Upper lobe of left lung (tissue), 6 donors: ENCODE data around the gene ADTRP. TPM values are rescaled to one million over a fixed set of nuclear protein-coding genes. Genes with fewer than 3 reads are reported as not detected.

ENCODE experiments used
- ATAC-seq, 2 donors: fragments of 200-7000 bp; cut with Tn5 transposase; one replicate each; pipeline ENCODE4 v1.9.1; 2022; ENCODE audit warnings: mild to moderate bottlenecking in 2 of 2, moderate library complexity in 2 of 2; ENCODE audit not compliant: low FRiP score in 2 of 2
- DNase-seq, 2 donors: peaks; one replicate each; pipeline ENCODE4 v3.0.0-alpha.2; 2019 to 2020
- H3K27ac ChIP-seq, 4 donors: fragments of 200-600 bp; sonication (generic); one replicate each; pipeline ENCODE4 v1.5.1; 2016 to 2019
- H3K27me3 ChIP-seq, 4 donors: fragments of 200-600 bp; sonication (generic); one replicate each; pipeline ENCODE4 v1.5.1; 2017 to 2019
- H3K36me3 ChIP-seq, 4 donors: fragments of 200-600 bp; sonication (generic); one replicate each; pipeline ENCODE4 v1.5.1; 2016 to 2019
- H3K4me1 ChIP-seq, 4 donors: fragments of 200-600 bp; sonication (generic); one replicate each; pipeline ENCODE4 v1.5.1; 2018 to 2019
- H3K4me3 ChIP-seq, 4 donors: fragments of 200-600 bp; sonication (generic); one replicate each; pipeline ENCODE4 v1.5.1; 2017 to 2019; ENCODE audit warnings: mild to moderate bottlenecking in 2 of 4, moderate library complexity in 1 of 4
- H3K9me3 ChIP-seq, 4 donors: fragments of 200-600 bp; sonication (generic); one replicate each; pipeline ENCODE4 v1.5.1; 2018 to 2019
- CTCF ChIP-seq, 6 experiments: fragments of 450-650 bp in 4 of 6; fragments of 200-600 bp in 2 of 6; sonication (generic) in 2 of 6; IDR thresholded peaks; one replicate each; pipeline ENCODE4 v1.5.1; 2016 to 2019; ENCODE audit warnings: antibody characterized with exemption in 6 of 6
- EP300 ChIP-seq, 4 donors: sonication (generic); formaldehyde crosslinking; IDR thresholded peaks; one replicate each; pipeline ENCODE4 v1.5.1; 2017; ENCODE audit warnings: antibody characterized with exemption in 4 of 4, control low read depth in 2 of 4
- POLR2A ChIP-seq, 4 donors: fragments of 450-650 bp; IDR thresholded peaks; one replicate each; pipeline ENCODE4 v1.5.1; 2016 to 2017; ENCODE audit warnings: antibody characterized with exemption in 4 of 4, mild to moderate bottlenecking in 2 of 4
- POLR2AphosphoS5 ChIP-seq, 2 donors: sonication (generic); formaldehyde crosslinking; IDR thresholded peaks; one replicate each; pipeline ENCODE4 v1.5.1; 2017; ENCODE audit warnings: antibody characterized with exemption in 2 of 2
- WGBS, 2 donors: methylation state at CpG; one replicate each; pipeline ENCODE4 v1.1.5; 2017 to 2018; 5-methylcytosine and 5-hydroxymethylcytosine counted together
- total RNA-seq, 6 donors: library from RNA; depleted of rRNA in 4 of 6; stranded (reverse); fragments of >200 nt in 4 of 6; gene quantifications; one replicate each; pipeline versions ENCODE4 v1.1.0 to v1.2.1, GENCODE V29; 2016 to 2021
- donor health status: DM: no; HTN: no; CAD: no; lungs with moderate emphysema.
- donor health status: DM: no; HTN: yes; CAD: no; lungs with severe emphysema.

The ADTRP gene
- total RNA-seq, 6 donors from 2014 or later, result 3.8 to 21.1 (median 12.8) TPM

- no peaks in the 10 kb centered on the region for H3K9me3 ChIP-seq
- no peaks in the 10 kb centered on the region for H3K36me3 ChIP-seq
- no peak for DNase-seq
- H3K4me1 ChIP-seq, result peaks cover 0 to 22% (median 16%) of the 10 kb centered on the region in 4 donors
- no peak overlapping the region for H3K4me3 ChIP-seq
- H3K27ac ChIP-seq, result peak overlapping the region; percentile 62 to 76 (median 69)
- H3K27me3 ChIP-seq, result no peaks in the 10 kb centered on the region
- WGBS, 2 donors, result 61 to 65% methylated on average over 12 of the region's 12 CpGs
- TF ChIP-seq POLR2AphosphoS5 (IDR thresholded peaks at IDR 0.05) (no peak), CTCF (IDR thresholded peaks at IDR 0.05) (no peak), POLR2A (IDR thresholded peaks at IDR 0.05) (no peak), EP300 (IDR thresholded peaks at IDR 0.05) (no peak)
- peak; percentile 25 for ATAC-seq
These were observed 32.4 kb upstream of the ADTRP start for GRCh38 chr6:11810854-11811643.

GRCh38 chr6:11810039-11810541 is 31.5 kb upstream of the ADTRP start:
- Histone ChIP-seq H3K9me3 (no peaks in the 10 kb centered on the region), H3K27ac (peak overlapping the region; percentile 62 to 76 (median 69)), H3K4me3 (no peak overlapping the region), H3K27me3 (no peaks in the 10 kb centered on the region), H3K4me1 (peaks cover 0 to 22% (median 16%) of the 10 kb centered on the region in 4 donors), H3K36me3 (no peaks in the 10 kb centered on the region)
- peak in 2 of 4 donors; percentile 22 to 31 for TF ChIP-seq EP300 (IDR thresholded peaks at IDR 0.05)
- peak; percentile 46 to 53 for TF ChIP-seq POLR2AphosphoS5 (IDR thresholded peaks at IDR 0.05)
- no peak for TF ChIP-seq POLR2A (IDR thresholded peaks at IDR 0.05)
- no peak for TF ChIP-seq CTCF (IDR thresholded peaks at IDR 0.05)
- ATAC-seq (peak; percentile 81 to 83), DNase-seq (peak in 1 of 2 donors; percentile 80)
- 21 to 22% methylated on average over 1 of the region's 1 CpG for WGBS, 2 donors

GRCh38 chr6:11808054-11808453 is 29.5 kb upstream of the ADTRP start:
- no peaks in the 10 kb centered on the region for H3K36me3 ChIP-seq
- 91 to 92% methylated on average over 8 of the region's 8 CpGs for WGBS, 2 donors
- H3K4me1 ChIP-seq, result peaks cover 0 to 23% (median 17%) of the 10 kb centered on the region in 4 donors
- no peak overlapping the region for H3K4me3 ChIP-seq
- H3K27me3 ChIP-seq, result no peaks in the 10 kb centered on the region
- ATAC-seq (no peak), DNase-seq (no peak)
- no peak overlapping the region for H3K27ac ChIP-seq
- no peaks in the 10 kb centered on the region for H3K9me3 ChIP-seq
- no peak for TF ChIP-seq EP300 (IDR thresholded peaks at IDR 0.05)
- no peak for TF ChIP-seq POLR2AphosphoS5 (IDR thresholded peaks at IDR 0.05)
- no peak for TF ChIP-seq CTCF (IDR thresholded peaks at IDR 0.05)
- TF ChIP-seq POLR2A (IDR thresholded peaks at IDR 0.05), result no peak

- no peak overlapping the region for H3K4me3 ChIP-seq
- no peaks in the 10 kb centered on the region for H3K27me3 ChIP-seq
- H3K36me3 ChIP-seq, result no peaks in the 10 kb centered on the region
- H3K27ac ChIP-seq, result no peak overlapping the region
- H3K4me1 ChIP-seq, result peaks cover 0 to 24% (median 17%) of the 10 kb centered on the region in 4 donors
- TF ChIP-seq POLR2AphosphoS5 (IDR thresholded peaks at IDR 0.05) (no peak), POLR2A (IDR thresholded peaks at IDR 0.05) (no peak), EP300 (IDR thresholded peaks at IDR 0.05) (no peak), CTCF (IDR thresholded peaks at IDR 0.05) (no peak)
- 73 to 89% methylated on average over 14 to 15 of the region's 15 CpGs for WGBS, 2 donors
- H3K9me3 ChIP-seq, result no peaks in the 10 kb centered on the region
- DNase-seq (peak in 1 of 2 donors; percentile 8), ATAC-seq (no peak)
These were observed 28.1 kb upstream of the ADTRP start for GRCh38 chr6:11806561-11807317.
